MCF 10A (cell line): ENCODE results near the gene TRPT1. TPM values are rescaled to one million over a fixed set of nuclear protein-coding genes. Genes with fewer than 3 reads are reported as not detected.

Experiments used
- BruUV-seq: library from RNA; stranded (reverse); fragments of 400-500 nt; replicated peaks from 2 replicates; lab custom pipeline; 2021; lab: Mats Ljungman, UMichigan
- CTCF ChIA-PET: fragments of 300-600 bp; sonication (Branson Sonifier 250); formaldehyde crosslinking; extraction: SDS; loops from one replicate; lab custom pipeline; 2021; ENCODE audit warnings: antibody characterized with exemption, inconsistent platforms; lab: Yijun Ruan, JAX
- POLR2A ChIA-PET: fragments of 300-600, 350-650 bp; sonication (Branson Sonifier 250); formaldehyde crosslinking; extraction: SDS; loops from one replicate; lab custom pipeline; 2020; ENCODE audit warnings: antibody characterized with exemption, inconsistent platforms; lab: Yijun Ruan, JAX
- DNase-seq: peaks from one replicate; pipeline ENCODE4 v3.0.0-alpha.2; 2018; ENCODE audit not compliant: unreplicated experiment
- H3K27ac Mint-ChIP-seq: one replicate; pipeline ENCODE4 v1.8.0; 2022; ENCODE audit warnings: mild to moderate bottlenecking, low read depth, mixed read lengths; ENCODE audit not compliant: unreplicated experiment
- H3K27me3 Mint-ChIP-seq: one replicate; pipeline ENCODE4 v1.8.0; 2022; ENCODE audit warnings: mixed read lengths; ENCODE audit not compliant: insufficient read depth, unreplicated experiment
- H3K36me3 Mint-ChIP-seq: one replicate; pipeline ENCODE4 v1.8.0; 2022; ENCODE audit warnings: mild to moderate bottlenecking, moderate library complexity, mixed read lengths; ENCODE audit not compliant: insufficient read depth, unreplicated experiment
- H3K4me1 Mint-ChIP-seq: one replicate; pipeline ENCODE4 v1.8.0; 2022; ENCODE audit warnings: mixed read lengths; ENCODE audit not compliant: insufficient read depth, unreplicated experiment
- H3K4me3 Mint-ChIP-seq: one replicate; pipeline ENCODE4 v1.8.0; 2022; ENCODE audit warnings: mild to moderate bottlenecking, moderate library complexity, mixed read lengths; ENCODE audit not compliant: unreplicated experiment
- H3K9me3 Mint-ChIP-seq: one replicate; pipeline ENCODE4 v1.8.0; 2022; ENCODE audit warnings: mixed read lengths; ENCODE audit not compliant: unreplicated experiment
- CTCF ChIP-seq: fragments of 200-600 bp; IDR thresholded peaks from one replicate; pipeline ENCODE4 v1.8.0; 2022; ENCODE audit warnings: antibody characterized with exemption, mild to moderate bottlenecking; ENCODE audit not compliant: unreplicated experiment
- intact Hi-C: fragments of 100-400 bp; cut with micrococcal nuclease; formaldehyde crosslinking; loops from 2 replicates; pipeline ENCODE4 v1.14.1; 2022
- total RNA-seq: library from RNA; stranded (reverse); gene quantifications from 2 replicates; pipeline ENCODE4 v1.2.3, GENCODE V29; 2022

The TRPT1 gene
- total RNA-seq, 1 experiment from 2014 or later: 31.3 TPM

GRCh38 chr11:64208086-64208795, 17.7 kb downstream of the TRPT1 start:
- Mint-ChIP-seq H3K27ac (no peak overlapping the region), H3K36me3 (peaks cover 34% of the 10 kb centered on the region), H3K4me1 (peaks cover 10% of the 10 kb centered on the region), H3K9me3 (no peaks in the 10 kb centered on the region), H3K4me3 (no peak overlapping the region), H3K27me3 (no peaks in the 10 kb centered on the region)
- intact Hi-C loops: no loop called here
- no TSS peak for BruUV-seq
- no peak for DNase-seq
- ChIA-PET CTCF (interaction anchor here (0.8 kb wide), 1 partner anchor 16 kb away, joined by 3 read pairs; no protein-coding TSS in a partner anchor), POLR2A (interaction anchor here (0.5 to 1.1 kb wide), 6 partner anchors 16 to 427 kb away, joined by 3 to 4 read pairs (median 3); partner anchors contain the start of genes NUDT22, STIP1 and TRPT1)
- TF ChIP-seq CTCF: no peak

GRCh38 chr11:64207256-64208085, 18.5 kb downstream of the TRPT1 start:
- peaks cover 42% of the 10 kb centered on the region for H3K36me3 Mint-ChIP-seq
- no peak overlapping the region for H3K27ac Mint-ChIP-seq
- no peaks in the 10 kb centered on the region for H3K9me3 Mint-ChIP-seq
- no TSS peak for BruUV-seq
- DNase-seq: no peak
- intact Hi-C loops: no loop called here
- POLR2A ChIA-PET: interaction anchor here (0.5 to 1.4 kb wide), 7 partner anchors 12 to 427 kb away, joined by 3 to 7 read pairs (median 4); partner anchors contain the start of genes NUDT22, STIP1 and TRPT1
- no peak overlapping the region for H3K4me3 Mint-ChIP-seq
- TF ChIP-seq CTCF: no peak
- no peaks in the 10 kb centered on the region for H3K27me3 Mint-ChIP-seq
- H3K4me1 Mint-ChIP-seq: peaks cover 12% of the 10 kb centered on the region
- CTCF ChIA-PET: interaction anchor here (0.6 to 4.4 kb wide), 3 partner anchors 17 to 95 kb away, joined by 3 to 51 read pairs (median 3); no protein-coding TSS in a partner anchor

- CTCF ChIA-PET: interaction anchor here (0.6 to 4.4 kb wide), 3 partner anchors 38 to 96 kb away, joined by 3 to 51 read pairs (median 5); no protein-coding TSS in a partner anchor
- no peaks in the 10 kb centered on the region for H3K9me3 Mint-ChIP-seq
- H3K27ac Mint-ChIP-seq: no peak within 1 kb of the TSS
- no peak for TF ChIP-seq CTCF
- DNase-seq: no peak
- H3K36me3 Mint-ChIP-seq: peaks cover 50% of the 10 kb centered on the region
- BruUV-seq: no TSS peak
- H3K4me1 Mint-ChIP-seq: peaks cover 12% of the 10 kb centered on the region
- no peaks in the 10 kb centered on the region for H3K27me3 Mint-ChIP-seq
- intact Hi-C loops: no loop called here
- POLR2A ChIA-PET: interaction anchor here (0.6 to 2.3 kb wide), 8 partner anchors 8 to 25 kb away, joined by 3 to 8 read pairs (median 4); partner anchors contain the start of genes NUDT22, STIP1 and TRPT1
- no peak within 1 kb of the TSS for H3K4me3 Mint-ChIP-seq
These were observed 19.3 kb downstream of the TRPT1 start, which contains the start of gene FERMT3 for GRCh38 chr11:64206457-64207255. Gene FERMT3, plus strand, starts transcription at chr11:64206721. Its CDS starts 644 bp downstream, at chr11:64207365.
